Panc1 (cell line): ENCODE data around the gene CHRNB1. TPM values are rescaled to one million over a fixed set of nuclear protein-coding genes. Genes with fewer than 3 reads are reported as not detected.
A peak's percentile ranks its signal among the peaks of the same experiment; 100 is the strongest.

Source experiments
- ATAC-seq: fragments of 200-7000 bp; cut with Tn5 transposase; 2 replicates; pipeline ENCODE4 v1.9.1; 2020; ENCODE audit warnings: mild to moderate bottlenecking, moderate library complexity
- BruUV-seq: library from RNA; stranded (reverse); fragments of 400-500 nt; replicated peaks from 2 replicates; lab custom pipeline; 2021; lab: Mats Ljungman, UMichigan
- CTCF ChIA-PET: fragments of 300-600 bp; sonication (Branson Sonifier 250); formaldehyde crosslinking; loops from one replicate; lab custom pipeline; 2022; ENCODE audit warnings: antibody characterized with exemption; lab: Charles Lee
- POLR2A ChIA-PET: fragments of 300-600 bp; sonication (Branson Sonifier 250); formaldehyde crosslinking; loops from one replicate; lab custom pipeline; 2022; ENCODE audit warnings: antibody characterized with exemption; lab: Charles Lee
- DNase-seq: peaks from one replicate; pipeline ENCODE4 v3.0.0-alpha.2; 2010; ENCODE audit warnings: low read depth, low spot score
- H3K27ac ChIP-seq: 2 replicates; pipeline ENCODE4 v1.5.1; 2011; ENCODE audit warnings: mild to moderate bottlenecking, low read length, inconsistent platforms
- H3K27me3 ChIP-seq: fragments of 200-500 bp; sonication (Bioruptor generic); 2 replicates; pipeline ENCODE4 v1.6.0; 2014; ENCODE audit warnings: low read length, inconsistent platforms; ENCODE audit not compliant: control insufficient read depth, insufficient read depth
- H3K36me3 ChIP-seq: fragments of 200-500 bp; sonication (Bioruptor generic); 2 replicates; pipeline ENCODE4 v1.5.1; 2014; ENCODE audit warnings: inconsistent platforms, mild to moderate bottlenecking, low read length, moderate library complexity; ENCODE audit not compliant: control insufficient read depth, insufficient read depth
- H3K4me1 ChIP-seq: 2 replicates; pipeline ENCODE4 v1.5.1; 2011; ENCODE audit warnings: inconsistent platforms, mild to moderate bottlenecking, low read length, moderate library complexity; ENCODE audit not compliant: control insufficient read depth, insufficient read depth
- H3K4me3 ChIP-seq, 2 experiments: 2 replicates each; pipeline ENCODE4 v1.5.1; 2011 to 2012; ENCODE audit warnings: low read depth in 2 of 2, low read length in 2 of 2, mild to moderate bottlenecking in 2 of 2, inconsistent platforms in 1 of 2, moderate library complexity in 1 of 2
- H3K9me3 ChIP-seq: fragments of 200-500 bp; sonication (Bioruptor generic); 2 replicates; pipeline ENCODE4 v1.5.1; 2014; ENCODE audit warnings: low read depth, mild to moderate bottlenecking, inconsistent platforms, low read length, moderate library complexity; ENCODE audit not compliant: control insufficient read depth, insufficient read depth
- CTCF ChIP-seq: fragments of 450-650 bp; IDR thresholded peaks from 2 replicates; pipeline ENCODE4 v1.5.1; 2017; ENCODE audit warnings: mild to moderate bottlenecking
- POLR2AphosphoS5 ChIP-seq: IDR thresholded peaks from 2 replicates; pipeline ENCODE4 v1.6.1; 2012; ENCODE audit warnings: mild to moderate bottlenecking, low read depth, low read length, moderate library complexity
- SIN3A ChIP-seq: IDR thresholded peaks from 2 replicates; pipeline ENCODE4 v1.6.1; 2012; ENCODE audit warnings: low read depth, mild to moderate bottlenecking, low read length, moderate library complexity, borderline replicate concordance; ENCODE audit not compliant: insufficient read depth
- TCF7L2 ChIP-seq: IDR thresholded peaks from 2 replicates; pipeline ENCODE4 v1.6.1; 2011; ENCODE audit warnings: mild to moderate bottlenecking, low read depth, low read length, inconsistent platforms
- in situ Hi-C: cut with HindIII; loops from 2 replicates; pipeline ENCODE4 v1.10.0; 2016; ENCODE audit warnings: low sequenced_read_pairs, low pct_unique_long_range_greater_than_20kb
- intact Hi-C: fragments of 100-400 bp; cut with micrococcal nuclease; formaldehyde crosslinking; loops from one replicate; pipeline ENCODE4 v1.10.0; 2022; ENCODE audit not compliant: unreplicated experiment
- total RNA-seq: library from RNA; stranded (reverse); gene quantifications from one replicate; pipeline ENCODE4 v1.2.1, GENCODE V29; 2021; ENCODE audit not compliant: unreplicated experiment
- TF ChIP-seq, protein P1 (sequence below), 2 experiments: IDR thresholded peaks; 2 replicates each; pipeline ENCODE4 v1.6.1; 2011 to 2012; ENCODE audit warnings: low read depth in 2 of 2, control low read depth in 1 of 2, low read length in 1 of 2, mild to moderate bottlenecking in 1 of 2, moderate library complexity in 1 of 2; ENCODE audit not compliant: insufficient read depth in 1 of 2

Gene CHRNB1
- total RNA-seq, 1 experiment from 2014 or later, result 14.3 TPM

DNA sequence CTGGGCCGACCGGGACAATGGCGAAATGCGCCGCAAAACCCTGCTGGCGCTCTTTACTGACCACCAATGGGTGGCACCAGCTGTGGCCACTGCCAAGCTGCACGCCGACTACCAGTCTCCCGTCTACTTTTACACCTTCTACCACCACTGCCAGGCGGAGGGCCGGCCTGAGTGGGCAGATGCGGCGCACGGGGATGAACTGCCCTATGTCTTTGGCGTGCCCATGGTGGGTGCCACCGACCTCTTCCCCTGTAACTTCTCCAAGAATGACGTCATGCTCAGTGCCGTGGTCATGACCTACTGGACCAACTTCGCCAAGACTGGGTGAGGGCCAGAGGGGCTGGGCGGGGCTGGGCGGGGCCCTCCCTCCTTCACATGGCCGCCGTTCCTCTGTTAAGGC lies 29.1 kb upstream of the CHRNB1 start:
- DNase-seq, result no peak

DNA sequence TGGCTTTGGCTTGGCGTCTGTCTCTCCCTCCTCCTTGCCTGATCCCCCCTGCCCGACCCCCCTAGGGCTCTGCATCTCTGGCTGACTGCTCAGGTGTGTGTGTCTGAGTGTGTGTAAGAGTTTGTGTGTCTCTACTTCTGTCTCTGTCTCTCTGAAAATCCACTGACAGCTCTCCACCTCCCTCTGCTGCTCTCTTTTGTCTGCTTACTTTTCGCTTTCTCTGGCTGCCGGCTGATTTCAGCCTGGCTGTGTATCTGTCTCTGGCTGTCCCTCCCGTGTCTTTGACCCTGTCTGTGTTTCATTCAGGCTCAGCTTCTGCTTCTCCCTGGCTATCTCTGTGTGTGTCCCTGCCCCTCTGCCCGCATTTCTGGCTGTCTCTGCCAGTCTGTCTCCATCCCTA lies 28.5 kb upstream of the CHRNB1 start:
- peak; percentile 37; the same call in 1 of the 2 replicates for ATAC-seq

More for the DNA sequence above, 29.1 kb upstream of the CHRNB1 start:
- CTCF ChIA-PET, result no interaction called here
- Histone ChIP-seq H3K27ac (no peak overlapping the region), H3K4me1 (no peaks in the 10 kb centered on the region), H3K27me3 (no peaks in the 10 kb centered on the region), H3K4me3 (no peak overlapping the region), H3K9me3 (no peaks in the 10 kb centered on the region), H3K36me3 (no peaks in the 10 kb centered on the region)
- no peak for ATAC-seq
- intact Hi-C loops (no loop called here), in situ Hi-C loops (no loop called here)
- no TSS peak for BruUV-seq
- TF ChIP-seq TCF7L2, result no peak
- TF ChIP-seq SIN3A, result no peak
- no peak for TF ChIP-seq CTCF
- no peak for TF ChIP-seq POLR2AphosphoS5
- TF ChIP-seq, protein P1, sequence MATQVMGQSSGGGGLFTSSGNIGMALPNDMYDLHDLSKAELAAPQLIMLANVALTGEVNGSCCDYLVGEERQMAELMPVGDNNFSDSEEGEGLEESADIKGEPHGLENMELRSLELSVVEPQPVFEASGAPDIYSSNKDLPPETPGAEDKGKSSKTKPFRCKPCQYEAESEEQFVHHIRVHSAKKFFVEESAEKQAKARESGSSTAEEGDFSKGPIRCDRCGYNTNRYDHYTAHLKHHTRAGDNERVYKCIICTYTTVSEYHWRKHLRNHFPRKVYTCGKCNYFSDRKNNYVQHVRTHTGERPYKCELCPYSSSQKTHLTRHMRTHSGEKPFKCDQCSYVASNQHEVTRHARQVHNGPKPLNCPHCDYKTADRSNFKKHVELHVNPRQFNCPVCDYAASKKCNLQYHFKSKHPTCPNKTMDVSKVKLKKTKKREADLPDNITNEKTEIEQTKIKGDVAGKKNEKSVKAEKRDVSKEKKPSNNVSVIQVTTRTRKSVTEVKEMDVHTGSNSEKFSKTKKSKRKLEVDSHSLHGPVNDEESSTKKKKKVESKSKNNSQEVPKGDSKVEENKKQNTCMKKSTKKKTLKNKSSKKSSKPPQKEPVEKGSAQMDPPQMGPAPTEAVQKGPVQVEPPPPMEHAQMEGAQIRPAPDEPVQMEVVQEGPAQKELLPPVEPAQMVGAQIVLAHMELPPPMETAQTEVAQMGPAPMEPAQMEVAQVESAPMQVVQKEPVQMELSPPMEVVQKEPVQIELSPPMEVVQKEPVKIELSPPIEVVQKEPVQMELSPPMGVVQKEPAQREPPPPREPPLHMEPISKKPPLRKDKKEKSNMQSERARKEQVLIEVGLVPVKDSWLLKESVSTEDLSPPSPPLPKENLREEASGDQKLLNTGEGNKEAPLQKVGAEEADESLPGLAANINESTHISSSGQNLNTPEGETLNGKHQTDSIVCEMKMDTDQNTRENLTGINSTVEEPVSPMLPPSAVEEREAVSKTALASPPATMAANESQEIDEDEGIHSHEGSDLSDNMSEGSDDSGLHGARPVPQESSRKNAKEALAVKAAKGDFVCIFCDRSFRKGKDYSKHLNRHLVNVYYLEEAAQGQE (IDR thresholded peaks at IDR 0.05; ENCODE audit: insufficient read depth in 1 of 2, low read depth in 2 of 2, low read length in 1 of 2), result no peak
- POLR2A ChIA-PET, result no interaction called here

More for the DNA sequence above, 28.5 kb upstream of the CHRNB1 start:
- DNase-seq, result no peak
- H3K36me3 ChIP-seq, result no peaks in the 10 kb centered on the region
- H3K27me3 ChIP-seq, result no peaks in the 10 kb centered on the region
- TF ChIP-seq SIN3A (no peak), POLR2AphosphoS5 (no peak), CTCF (no peak), TCF7L2 (no peak)
- TF ChIP-seq, protein P1 (IDR thresholded peaks at IDR 0.05; ENCODE audit: insufficient read depth in 1 of 2, low read depth in 2 of 2, low read length in 1 of 2), result no peak
- H3K4me3 ChIP-seq, result no peak overlapping the region
- H3K9me3 ChIP-seq, result no peaks in the 10 kb centered on the region
- H3K4me1 ChIP-seq, result no peaks in the 10 kb centered on the region
- POLR2A ChIA-PET, result no interaction called here
- intact Hi-C loops, result no loop called here
- CTCF ChIA-PET, result no interaction called here
- in situ Hi-C loops, result no loop called here
- BruUV-seq, result no TSS peak
- no peak overlapping the region for H3K27ac ChIP-seq
